HG02763 (cell line): Measurements from ENCODE around the gene ZNF467.

Source experiments
- ATAC-seq: cut with Tn5 transposase; IDR thresholded peaks from one replicate; pipeline ENCODE4 v1.9.1; 2021; ENCODE audit warnings: mild to moderate bottlenecking, moderate library complexity; ENCODE audit not compliant: unreplicated experiment

The ZNF467 gene

GRCh38 chr7:149787428-149788299, 14.3 kb upstream of the ZNF467 start:
- ATAC-seq = no peak

- ATAC-seq = no peak
These were observed 12.6 kb upstream of the ZNF467 start for GRCh38 chr7:149785983-149786382.

- ATAC-seq = no peak
These were observed 12.0 kb upstream of the ZNF467 start for GRCh38 chr7:149785402-149785801.

- ATAC-seq = no peak
These were observed 10.8 kb upstream of the ZNF467 start for GRCh38 chr7:149784251-149784608.

GRCh38 chr7:149783386-149784250, 10.2 kb upstream of the ZNF467 start:
- ATAC-seq = no peak

- ATAC-seq = no peak
These were observed 9.4 kb upstream of the ZNF467 start for GRCh38 chr7:149782682-149783345.

- ATAC-seq = no peak
These were observed 8.5 kb upstream of the ZNF467 start for GRCh38 chr7:149781921-149782320.

GRCh38 chr7:149780636-149781419, 7.4 kb upstream of the ZNF467 start:
- ATAC-seq = no peak

- no peak for ATAC-seq
These were observed 6.7 kb upstream of the ZNF467 start for GRCh38 chr7:149780056-149780455.

GRCh38 chr7:149779502-149779805, 6.1 kb upstream of the ZNF467 start:
- no peak for ATAC-seq

GRCh38 chr7:149778696-149779501, 5.5 kb upstream of the ZNF467 start:
- no peak for ATAC-seq

- ATAC-seq = no peak
These were observed 4.9 kb upstream of the ZNF467 start for GRCh38 chr7:149778327-149778637.

GRCh38 chr7:149777551-149778326, 4.4 kb upstream of the ZNF467 start:
- ATAC-seq = no peak

- ATAC-seq = no peak
These were observed 3.5 kb upstream of the ZNF467 start for GRCh38 chr7:149776848-149777407.

GRCh38 chr7:149776289-149776688, 2.9 kb upstream of the ZNF467 start:
- no peak for ATAC-seq

- no peak for ATAC-seq
These were observed 1.8 kb upstream of the ZNF467 start for GRCh38 chr7:149775176-149775556.

GRCh38 chr7:149774237-149775175, 1.1 kb upstream of the ZNF467 start:
- ATAC-seq = no peak

GRCh38 chr7:149772956-149773434, 393 bp downstream of the ZNF467 start:
- ATAC-seq = no peak
